Stomach (tissue), 4 donors: ENCODE data around the gene PMEPA1.

ENCODE experiments used
- EP300 ChIP-seq: sonication (generic); formaldehyde crosslinking; IDR thresholded peaks from one replicate; pipeline ENCODE4 v1.6.1; 2017; ENCODE audit warnings: antibody characterized with exemption
- POLR2A ChIP-seq, 4 donors: fragments of 450-650 bp; IDR thresholded peaks; one replicate each; pipeline ENCODE4 v1.6.1; 2016; ENCODE audit warnings: antibody characterized with exemption in 4 of 4, control low read depth in 2 of 4, mild to moderate bottlenecking in 1 of 4, moderate library complexity in 1 of 4
- TF ChIP-seq, protein P1 (sequence below), 7 experiments: fragments of 450-650 bp in 4 of 7; fragments of 200-600 bp in 3 of 7; sonication (generic) in 3 of 7; IDR thresholded peaks; one replicate each; pipeline ENCODE4 v1.5.1; 2016 to 2019; ENCODE audit warnings: antibody characterized with exemption in 7 of 7, control low read depth in 2 of 7, mild to moderate bottlenecking in 1 of 7

DNA sequence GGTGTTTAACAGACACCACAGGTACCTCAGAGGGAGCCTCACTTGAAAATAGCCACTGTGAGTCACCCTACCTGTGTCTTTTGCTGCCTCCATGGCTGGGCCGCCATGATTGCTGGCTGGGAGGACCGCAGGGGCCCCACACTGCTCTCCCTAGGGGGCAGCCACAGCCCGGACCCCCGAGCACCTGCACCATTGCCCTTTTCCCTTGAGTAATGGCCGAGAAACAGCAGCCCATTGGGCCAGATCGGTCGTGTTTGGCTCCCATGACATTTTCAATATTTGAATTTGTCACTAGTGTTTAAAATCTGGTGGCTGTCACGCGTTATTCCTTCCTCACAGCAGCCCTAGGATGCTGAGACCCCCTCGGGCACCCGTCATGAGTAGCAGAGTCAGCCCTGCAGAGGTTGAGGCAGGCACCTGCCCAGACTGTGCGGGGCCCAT is 96.3 kb downstream of the PMEPA1 start:
- TF ChIP-seq, protein P1, sequence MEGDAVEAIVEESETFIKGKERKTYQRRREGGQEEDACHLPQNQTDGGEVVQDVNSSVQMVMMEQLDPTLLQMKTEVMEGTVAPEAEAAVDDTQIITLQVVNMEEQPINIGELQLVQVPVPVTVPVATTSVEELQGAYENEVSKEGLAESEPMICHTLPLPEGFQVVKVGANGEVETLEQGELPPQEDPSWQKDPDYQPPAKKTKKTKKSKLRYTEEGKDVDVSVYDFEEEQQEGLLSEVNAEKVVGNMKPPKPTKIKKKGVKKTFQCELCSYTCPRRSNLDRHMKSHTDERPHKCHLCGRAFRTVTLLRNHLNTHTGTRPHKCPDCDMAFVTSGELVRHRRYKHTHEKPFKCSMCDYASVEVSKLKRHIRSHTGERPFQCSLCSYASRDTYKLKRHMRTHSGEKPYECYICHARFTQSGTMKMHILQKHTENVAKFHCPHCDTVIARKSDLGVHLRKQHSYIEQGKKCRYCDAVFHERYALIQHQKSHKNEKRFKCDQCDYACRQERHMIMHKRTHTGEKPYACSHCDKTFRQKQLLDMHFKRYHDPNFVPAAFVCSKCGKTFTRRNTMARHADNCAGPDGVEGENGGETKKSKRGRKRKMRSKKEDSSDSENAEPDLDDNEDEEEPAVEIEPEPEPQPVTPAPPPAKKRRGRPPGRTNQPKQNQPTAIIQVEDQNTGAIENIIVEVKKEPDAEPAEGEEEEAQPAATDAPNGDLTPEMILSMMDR (IDR thresholded peaks at IDR 0.05) = no peak
- no peak for TF ChIP-seq POLR2A (IDR thresholded peaks at IDR 0.05)
- no peak for TF ChIP-seq EP300
